CD4-positive, alpha-beta T cell treated with Interferon gamma for 1 hour (primary cell): ENCODE data around the gene MTHFD1.

Experiments
- DNase-seq: peaks from one replicate; pipeline ENCODE4 v3.0.0-alpha.2; 2020

The MTHFD1 gene

DNA sequence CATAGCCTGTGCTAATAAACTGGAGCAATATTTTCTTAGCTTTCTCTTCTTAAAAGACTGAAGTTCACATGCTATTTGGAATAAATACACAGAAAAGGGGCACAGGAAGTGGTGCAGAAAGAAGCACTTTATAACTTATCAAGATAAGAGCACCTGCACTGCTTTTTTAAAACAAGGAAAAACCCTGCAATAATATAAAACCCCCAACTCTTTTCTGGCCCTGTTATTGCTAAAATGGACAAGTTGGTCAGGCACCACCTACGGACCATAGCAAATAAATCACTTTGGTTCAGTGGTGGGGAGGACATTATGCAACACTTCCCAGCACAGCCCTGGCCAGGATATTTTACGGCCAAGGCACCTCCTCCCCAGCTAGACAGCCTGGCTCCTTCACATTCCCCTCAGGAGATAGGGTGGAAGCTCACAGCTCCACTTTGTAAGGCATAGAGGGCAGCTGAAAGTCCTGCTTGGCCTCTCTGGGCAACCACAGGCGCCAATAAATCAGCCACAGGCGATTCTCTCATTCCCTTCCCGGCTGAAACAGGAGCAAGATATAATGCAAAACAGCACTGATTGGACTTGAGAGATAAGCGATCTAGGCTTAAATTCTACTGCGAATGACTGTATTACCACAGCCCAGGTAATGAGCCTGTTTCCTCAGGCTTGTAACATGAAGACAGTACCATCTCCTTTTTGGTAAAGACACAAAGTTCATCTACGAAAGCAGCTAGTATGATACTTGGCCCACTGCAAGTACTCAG lies 113.4 kb downstream of the MTHFD1 start:
- DNase-seq: no peak

DNA sequence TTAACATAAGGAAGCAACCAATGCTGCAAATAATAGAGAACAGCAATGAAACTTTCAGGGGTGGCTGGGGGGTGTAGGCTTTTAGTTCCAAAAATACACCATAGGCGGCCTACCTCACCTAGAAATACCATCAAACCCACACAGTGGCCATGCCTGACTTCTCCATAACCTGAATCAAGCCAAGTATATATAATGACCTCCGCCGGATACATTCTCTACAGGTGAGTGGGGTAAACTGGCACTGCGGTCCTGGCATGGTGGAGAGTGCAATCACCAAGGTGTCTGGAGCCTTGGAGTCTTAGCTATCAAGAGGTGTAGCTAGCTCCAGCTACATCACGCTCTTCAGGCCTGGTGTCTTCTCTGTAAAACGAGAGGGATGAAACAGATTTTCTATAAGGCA lies 114.3 kb downstream of the MTHFD1 start:
- DNase-seq: peak; percentile 13

DNA sequence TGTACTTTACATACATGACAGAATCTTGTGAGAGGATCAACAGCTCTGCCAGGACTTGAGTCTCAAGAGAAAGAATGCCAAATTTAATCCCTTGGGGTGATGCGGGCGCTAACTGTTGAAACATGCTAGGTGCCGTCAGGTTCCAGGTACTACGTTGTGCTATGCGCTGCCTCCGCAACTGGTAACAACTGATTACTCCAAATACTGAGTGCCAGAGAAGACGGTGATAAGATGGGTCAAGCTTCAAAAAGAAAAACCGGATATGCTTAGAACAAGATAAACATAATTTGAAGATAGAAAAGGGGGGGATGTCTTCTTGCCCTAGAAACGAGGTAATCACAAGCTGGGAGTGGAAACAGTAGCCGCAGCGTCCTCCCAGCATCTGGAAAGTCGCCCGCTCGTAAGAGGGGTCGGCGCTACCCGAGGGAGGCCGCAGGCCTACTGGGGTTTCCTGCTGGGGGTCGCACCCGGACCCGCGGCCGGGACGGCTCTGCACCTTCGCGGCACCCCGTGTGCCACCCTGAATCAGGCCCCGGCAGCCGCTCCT lies 114.8 kb downstream of the MTHFD1 start:
- peak; percentile 10 for DNase-seq

DNA sequence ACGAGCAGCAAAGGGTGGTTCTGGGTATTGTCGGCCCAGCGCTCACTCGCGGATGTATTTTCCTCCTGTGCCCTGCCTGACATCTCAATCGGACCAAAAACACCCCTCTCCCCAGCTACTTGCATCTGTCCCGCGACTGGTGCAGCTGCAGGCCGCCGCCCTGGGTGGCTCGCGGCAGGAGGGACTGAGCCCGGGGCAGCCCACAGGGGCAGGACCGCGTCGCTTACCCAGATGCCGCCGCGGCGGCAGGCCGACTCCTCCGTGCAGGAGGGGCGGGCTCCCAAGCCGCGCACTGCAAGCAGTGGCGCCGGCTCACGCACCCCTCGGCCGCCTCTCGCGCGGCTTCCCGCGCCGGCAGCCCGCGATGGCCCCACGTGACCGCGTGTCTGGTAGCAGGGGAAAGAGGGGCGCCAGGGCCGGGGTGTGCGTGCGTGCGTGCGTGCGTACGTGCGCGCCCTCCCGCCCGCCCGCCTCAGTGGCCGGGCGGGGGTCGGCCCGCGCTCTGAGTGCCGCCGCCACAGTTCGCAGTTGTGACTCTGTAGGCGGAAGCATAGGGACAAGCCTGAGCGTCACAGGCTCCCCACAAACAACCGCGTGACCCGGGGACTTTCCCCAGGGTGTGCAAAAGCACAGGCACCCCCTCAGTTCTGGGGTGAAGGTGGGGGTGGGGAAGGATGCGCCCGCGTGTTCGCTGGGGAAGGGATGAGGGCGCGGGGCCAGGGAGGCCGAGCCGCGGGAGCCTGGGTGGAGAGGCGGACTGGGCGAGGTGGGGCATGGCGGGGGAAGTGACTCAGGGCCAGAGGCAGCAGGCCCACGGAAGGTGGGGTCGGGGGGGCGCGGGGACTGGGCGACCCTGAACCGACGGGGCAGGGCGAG lies 115.5 kb downstream of the MTHFD1 start, which contains the start of gene ZBTB25:
ZBTB25 (minus strand) TSS at position 405 of the 876 bp plus-strand sequence. CDS start 13,305 bp downstream, outside the sequence.
- peak; percentile 98 for DNase-seq

DNA sequence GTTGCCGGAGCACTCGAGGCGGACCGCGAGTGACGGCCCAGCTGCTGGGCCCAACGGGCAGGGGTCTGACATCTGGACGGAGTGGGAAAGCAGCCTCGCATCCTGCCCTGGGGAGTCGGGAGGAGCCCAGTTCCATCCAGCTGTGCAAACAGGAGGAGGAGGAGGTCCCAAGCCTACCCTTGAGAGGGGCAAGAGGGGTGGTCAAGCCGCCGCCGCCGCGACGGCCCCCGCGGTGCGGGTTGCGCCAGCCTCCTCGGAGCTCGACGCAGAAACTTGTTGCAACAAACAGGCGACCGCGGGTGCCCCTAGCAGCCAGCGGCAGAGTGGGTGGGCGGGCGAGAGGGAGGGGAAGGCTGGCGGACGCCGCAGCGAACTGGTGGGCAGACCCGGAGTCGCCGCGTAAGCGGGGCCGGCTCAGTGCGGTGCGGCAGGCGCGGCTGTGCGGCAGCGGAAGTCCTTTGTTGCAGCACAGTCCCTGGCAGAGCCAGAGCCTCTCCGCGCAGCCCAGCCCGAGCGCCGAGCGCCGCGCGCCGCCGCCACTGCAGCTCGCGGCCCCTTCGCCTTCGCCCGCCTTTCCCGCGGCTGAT lies 116.2 kb downstream of the MTHFD1 start, which contains the start of gene ZBTB1:
ZBTB1 (plus strand) TSS at position 461 of the 587 bp plus-strand sequence. CDS start 16,735 bp downstream, outside the sequence.
- DNase-seq: peak; percentile 89

DNA sequence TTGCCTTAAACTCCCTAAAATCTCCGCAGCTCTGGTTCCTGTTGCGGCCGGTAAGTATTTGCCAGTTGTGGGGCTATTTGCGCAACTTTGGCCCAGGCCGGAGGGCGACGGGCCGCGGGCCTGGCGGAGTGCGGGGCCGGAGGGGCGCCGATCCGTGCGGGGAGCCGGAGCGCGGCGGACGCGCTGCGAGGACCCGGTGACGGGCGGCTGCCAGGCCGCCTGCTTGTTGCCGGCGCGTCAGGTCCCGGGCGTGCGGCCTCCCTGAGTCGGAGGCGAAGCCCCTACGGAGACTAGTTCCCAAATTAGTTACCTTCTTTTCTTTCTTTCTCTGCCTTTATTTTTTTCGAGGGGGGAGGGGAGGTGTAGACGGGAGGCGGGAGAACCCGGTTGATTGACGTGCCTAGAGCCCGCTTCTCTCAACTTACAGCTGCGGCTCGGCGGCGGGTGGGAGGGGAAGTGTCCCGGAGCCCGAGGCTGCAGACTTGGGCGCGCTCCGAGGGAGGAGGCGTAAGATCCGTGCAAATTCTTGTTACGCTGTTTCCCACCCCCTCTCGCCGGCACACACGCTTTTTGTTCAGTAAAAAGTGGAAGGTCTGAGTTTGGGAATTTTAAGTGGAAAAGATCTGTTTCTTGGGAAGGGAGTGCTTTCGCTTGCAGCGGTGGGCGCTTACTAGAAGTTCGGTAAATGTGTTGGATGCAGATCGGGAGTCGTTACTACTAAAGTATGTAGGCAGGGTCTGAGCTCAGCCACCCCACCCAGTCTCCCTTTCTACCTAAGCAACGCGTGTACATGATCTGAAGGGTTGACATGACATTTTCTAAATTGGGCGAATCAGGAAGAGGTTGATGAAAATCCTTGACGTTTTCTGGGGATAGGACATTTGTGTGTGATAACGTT lies 117.0 kb downstream of the MTHFD1 start:
- peak; percentile 86 for DNase-seq

GRCh38 chr14:64506721-64507120 lies 118.6 kb downstream of the MTHFD1 start:
- no peak for DNase-seq

DNA sequence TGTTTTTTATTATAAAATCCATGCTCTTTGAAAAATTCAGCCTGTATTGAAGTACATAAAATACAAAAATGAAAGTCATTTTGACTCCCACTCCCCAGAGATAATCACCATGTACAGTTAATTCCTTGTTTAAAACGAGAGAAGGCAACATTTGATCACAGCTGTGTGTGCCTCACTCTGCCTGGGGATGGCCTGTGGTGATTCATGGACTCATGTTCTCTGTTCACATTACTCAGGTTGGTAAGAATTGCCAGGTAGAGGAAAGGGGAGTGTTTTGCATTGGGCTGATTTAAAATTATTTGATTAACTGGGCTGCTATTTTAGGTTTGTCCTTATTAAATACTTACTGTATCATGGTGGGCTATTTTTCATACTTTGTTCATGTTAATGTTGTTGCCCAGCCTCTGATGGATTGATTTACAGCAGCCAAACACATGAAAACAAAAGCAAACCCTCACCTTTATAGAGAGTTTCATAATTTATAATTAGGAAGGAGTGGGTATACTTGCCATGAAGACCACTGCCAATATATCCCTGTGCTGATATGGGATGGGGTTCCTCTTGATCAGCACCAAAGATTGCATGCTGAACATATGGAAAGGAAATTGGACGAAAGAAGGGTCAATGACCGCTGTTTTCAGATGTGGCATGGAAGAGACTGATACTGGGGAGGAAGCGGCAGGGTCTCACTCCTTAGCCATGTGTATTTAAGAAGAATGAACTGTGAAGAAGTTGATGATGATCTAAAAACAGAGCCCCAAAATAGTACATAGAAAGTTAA lies 119.4 kb downstream of the MTHFD1 start:
- no peak for DNase-seq

GRCh38 chr14:64508215-64508776 lies 120.1 kb downstream of the MTHFD1 start:
- no peak for DNase-seq

- no peak for DNase-seq
Observed at GRCh38 chr14:64509036-64509435, 120.9 kb downstream of the MTHFD1 start.
